K562 (cell line): Measurements from ENCODE around the gene PRDX2. TPM values are rescaled to one million over a fixed set of nuclear protein-coding genes. Genes with fewer than 3 reads are reported as not detected.

Experiments
- ATAC-seq: fragments of 200-7000 bp; cut with Tn5 transposase; 3 replicates; pipeline ENCODE4 v1.9.1; 2020; ENCODE audit warnings: moderate library complexity
- BruUV-seq: library from RNA; stranded (reverse); fragments of 400-500 nt; replicated peaks from 2 replicates; lab custom pipeline; 2021; lab: Mats Ljungman, UMichigan
- CTCF ChIA-PET: fragments of 300-600 bp; formaldehyde crosslinking; extraction: SDS; loops from one replicate; lab custom pipeline; 2021; ENCODE audit warnings: low intra/inter-chr PET ratio; lab: Yijun Ruan, JAX
- POLR2A ChIA-PET: fragments of 300-600, 350-650 bp; sonication (Branson Sonifier 250); formaldehyde crosslinking; extraction: SDS; loops from one replicate; lab custom pipeline; 2021; ENCODE audit warnings: antibody characterized with exemption, inconsistent platforms; lab: Yijun Ruan, JAX
- DNase-seq, 4 experiments: peaks; one replicate each; pipeline versions ENCODE4 v3.0.0 to v3.0.0-alpha.2; 2011 to 2018; ENCODE audit warnings: low spot score in 3 of 4, mixed read lengths in 3 of 4; ENCODE audit errors: extremely low read depth in 1 of 4
- FAIRE-seq: peaks from 2 replicates; lab custom pipeline; 2011; peaks lifted over from hg19 to GRCh38; lab: Jason Lieb, UNC
- H2AFZ ChIP-seq: 2 replicates; pipeline ENCODE4 v1.6.0; 2011; ENCODE audit warnings: low read depth, low read length, control low read depth, inconsistent platforms
- H3K27ac ChIP-seq: fragments of 200-600 bp; 3 replicates; pipeline ENCODE4 v1.8.0; 2011; ENCODE audit warnings: low read depth, mild to moderate bottlenecking, control low read depth, inconsistent platforms, low read length, moderate library complexity, mixed read lengths; ENCODE audit errors: extremely low read depth
- H3K27me3 ChIP-seq, 2 experiments: fragments of 300-600 bp in 1 of 2; 2 replicates in 1 of 2; 3 replicates in 1 of 2; pipeline versions ENCODE4 v1.6.0 to v1.8.0; 2011; ENCODE audit warnings: inconsistent platforms in 2 of 2, low read length in 2 of 2, mild to moderate bottlenecking in 1 of 2, mixed read lengths in 1 of 2, moderate library complexity in 1 of 2; ENCODE audit not compliant: control insufficient read depth in 2 of 2, insufficient read depth in 2 of 2
- H3K36me3 ChIP-seq: fragments of 300-600 bp; 3 replicates; pipeline ENCODE4 v1.8.0; 2011; ENCODE audit warnings: mild to moderate bottlenecking, low read length, inconsistent platforms; ENCODE audit not compliant: control insufficient read depth, insufficient read depth
- H3K4me1 ChIP-seq, 2 experiments: fragments of 200-600 bp in 1 of 2; replicated peaks in 1 of 2; 2 replicates in 1 of 2; 3 replicates in 1 of 2; pipeline versions ENCODE4 v1.5.1 to v1.8.0; 2011; ENCODE audit warnings: inconsistent platforms in 2 of 2, low read length in 2 of 2, mild to moderate bottlenecking in 1 of 2, mixed read lengths in 1 of 2, moderate library complexity in 1 of 2; ENCODE audit not compliant: control insufficient read depth in 2 of 2, insufficient read depth in 2 of 2
- H3K4me2 ChIP-seq: 2 replicates; pipeline ENCODE4 v1.6.1; 2011; ENCODE audit warnings: low read length, control low read depth, inconsistent platforms, mixed read lengths; ENCODE audit not compliant: insufficient read depth
- H3K4me3 ChIP-seq: fragments of 200-600 bp; sonication (generic), shearing (Covaris generic); 2 replicates; pipeline ENCODE4 v1.5.1; 2016; ENCODE audit warnings: control low read depth, inconsistent platforms
- H3K79me2 ChIP-seq: fragments of 200-600 bp; 3 replicates; pipeline ENCODE4 v1.8.0; 2011; ENCODE audit warnings: low read length, inconsistent platforms; ENCODE audit not compliant: control insufficient read depth, insufficient read depth
- H3K9ac ChIP-seq, 2 experiments: 2 replicates each; pipeline versions ENCODE4 v1.6.0 to v1.6.1; 2011; ENCODE audit warnings: low read depth in 2 of 2, low read length in 2 of 2, control low read depth in 1 of 2, inconsistent platforms in 1 of 2, mild to moderate bottlenecking in 1 of 2, mixed read lengths in 1 of 2; ENCODE audit not compliant: insufficient read depth in 1 of 2
- H3K9me1 ChIP-seq: one replicate; pipeline ENCODE4 v1.6.0; 2011; ENCODE audit warnings: inconsistent platforms, mild to moderate bottlenecking, low read length, moderate library complexity; ENCODE audit not compliant: control insufficient read depth, insufficient read depth
- H3K9me3 ChIP-seq: replicated peaks from 2 replicates; pipeline ENCODE4 v1.5.1; 2011; ENCODE audit warnings: low read depth, low read length, inconsistent platforms; ENCODE audit not compliant: control insufficient read depth, insufficient read depth
- H4K20me1 ChIP-seq: replicated peaks from 2 replicates; pipeline ENCODE4 v1.6.1; 2011; ENCODE audit warnings: low read length, inconsistent platforms, mixed read lengths; ENCODE audit not compliant: control insufficient read depth, insufficient read depth
- BRF2 ChIP-seq: IDR thresholded peaks from 3 replicates; pipeline ENCODE4 v1.6.1; 2011; ENCODE audit warnings: borderline replicate concordance, mild to moderate bottlenecking; ENCODE audit not compliant: insufficient read length, insufficient read depth
- CHD4 ChIP-seq: fragments of 200-600 bp; sonication (generic); IDR thresholded peaks from 3 replicates; pipeline ENCODE4 v1.6.1; 2012; ENCODE audit warnings: low read depth, mild to moderate bottlenecking, mixed read lengths, low read length, inconsistent platforms; ENCODE audit not compliant: insufficient read depth, insufficient replicate concordance, poor library complexity, severe bottlenecking
- COPS2 ChIP-seq: fragments of 450-650 bp; conservative IDR thresholded peaks from 2 replicates; pipeline ENCODE4 v1.6.1; 2016; ENCODE audit warnings: mild to moderate bottlenecking, moderate library complexity
- EHMT2 ChIP-seq: fragments of 450-650 bp; IDR thresholded peaks from 2 replicates; pipeline ENCODE4 v1.6.1; 2018; ENCODE audit warnings: antibody characterized with exemption
- IRF2 ChIP-seq: sonication (generic); formaldehyde crosslinking; IDR thresholded peaks from 2 replicates; pipeline ENCODE4 v1.8.1; 2022; ENCODE audit warnings: mild to moderate bottlenecking, missing genetic modification reagents
- KDM2B ChIP-seq: fragments of 250-450 bp; sonication (Bioruptor Pico); IDR thresholded peaks from 2 replicates; pipeline ENCODE4 v1.8.0; 2021; ENCODE audit warnings: mild to moderate bottlenecking, moderate library complexity
- KDM4B ChIP-seq, 2 experiments: fragments of 450-650 bp in 1 of 2; sonication (generic) in 1 of 2; IDR thresholded peaks; 2 replicates each; pipeline ENCODE4 v1.6.1; 2016 to 2017; ENCODE audit warnings: borderline replicate concordance in 2 of 2, antibody characterized with exemption in 1 of 2, low read depth in 1 of 2, mild to moderate bottlenecking in 1 of 2
- KLF13 ChIP-seq: fragments of 450-650 bp; IDR thresholded peaks from 2 replicates; pipeline ENCODE4 v1.6.1; 2016; ENCODE audit warnings: missing genetic modification characterization, low read depth, mild to moderate bottlenecking, missing compliant biosample characterization, moderate library complexity, borderline replicate concordance
- MAFF ChIP-seq: IDR thresholded peaks from 2 replicates; pipeline ENCODE4 v1.6.1; 2012; ENCODE audit warnings: low read length, improper control_type of control experiment
- MBD1 ChIP-seq: fragments of 250-450 bp; sonication (Bioruptor Pico); IDR thresholded peaks from 2 replicates; pipeline ENCODE4 v1.8.0; 2022; ENCODE audit warnings: inconsistent platforms
- POLR3G ChIP-seq: IDR thresholded peaks from 2 replicates; pipeline ENCODE4 v1.6.1; 2011; ENCODE audit not compliant: insufficient read length, insufficient replicate concordance; ENCODE audit errors: extremely low read depth
- RCOR1 ChIP-seq, 2 experiments: IDR thresholded peaks; 2 replicates each; pipeline ENCODE4 v1.6.1; 2012; ENCODE audit warnings: low read depth in 2 of 2, low read length in 2 of 2, borderline replicate concordance in 1 of 2, improper control_type of control experiment in 1 of 2
- TAF7 ChIP-seq: fragments of 450-650 bp; IDR thresholded peaks from 2 replicates; pipeline ENCODE4 v1.6.1; 2016; ENCODE audit warnings: missing genetic modification characterization, missing compliant biosample characterization
- XRCC3 ChIP-seq: fragments of 450-650 bp; IDR thresholded peaks from 2 replicates; pipeline ENCODE4 v1.6.1; 2017; ENCODE audit warnings: mild to moderate bottlenecking, moderate library complexity
- ZNF197 ChIP-seq: fragments of 200-800 bp; sonication (Bioruptor generic); IDR thresholded peaks from 2 replicates; pipeline ENCODE4 v1.6.1; 2016; ENCODE audit warnings: low read depth, missing genetic modification characterization, missing compliant biosample characterization
- WGBS: fragments of 100-300 bp; shearing (Covaris generic); methylation state at CpG from one replicate; pipeline ENCODE4 v1.1.6; 2016; ENCODE audit warnings: low coverage, mixed read lengths; ENCODE audit not compliant: insufficient coverage; ENCODE audit errors: missing lambda C conversion rate; 5-methylcytosine and 5-hydroxymethylcytosine counted together
- in situ Hi-C: fragments of 300-500 bp; cut with MboI; formaldehyde crosslinking; loops from 4 replicates; pipeline ENCODE4 v1.15.0; 2018; ENCODE audit warnings: inconsistent platforms, mixed read lengths
- intact Hi-C: fragments of 100-400 bp; cut with micrococcal nuclease; formaldehyde crosslinking; loops from 2 replicates; pipeline ENCODE4 v1.14.2; 2022
- polyA plus RNA-seq, 8 experiments: library from polyadenylated mRNA; depleted of rRNA in 4 of 8; stranded (reverse) in 5 of 8; unstranded in 3 of 8; fragments of >200 nt; fragmentation: Nextera tagmentation in 2 of 8; fragmentation: Illumina TruSeq in 1 of 8; extraction: Ambion mirVana in 2 of 8; extraction: Trizol in 1 of 8; gene quantifications; 2 replicates each; pipeline versions ENCODE4 v1.2.1 to v1.2.3, GENCODE V29; 2011 to 2014; ENCODE audit warnings: inconsistent platforms in 1 of 8, missing spikeins in 1 of 8
- total RNA-seq, 7 experiments: library from RNA; depleted of rRNA in 6 of 7; stranded (reverse); fragments of >200 nt in 6 of 7; fragmentation: Illumina TruSeq in 2 of 7; extraction: Trizol in 2 of 7; gene quantifications; 2 replicates each; pipeline versions ENCODE4 v1.2.1 to v1.2.3, GENCODE V29; 2011 to 2021; ENCODE audit warnings: low replicate concordance in 1 of 7

Gene PRDX2
- total and polyA plus RNA-seq, 9 of the 15 experiments (the other 6 are each of a cell fraction or from before 2014, with no cell fraction given): 206 to 1,183 (median 415) TPM

GRCh38 chr19:12784394-12784870 lies 17.2 kb downstream of the PRDX2 start:
- DNase-seq (peak; percentile 62 to 91 (median 76)), FAIRE-seq (peak; percentile 98), ATAC-seq (peak; percentile 70)
- in situ Hi-C loops: no loop called here
- peaks cover 4% of the 10 kb centered on the region; the same call in 1 of the 3 replicates for H3K79me2 ChIP-seq
- H2AFZ ChIP-seq: peak overlapping the region; percentile 82
- peak overlapping the region; percentile 73 to 74 for H3K9ac ChIP-seq
- no peaks in the 10 kb centered on the region for H3K9me3 ChIP-seq
- intact Hi-C loops: no loop called here
- no TSS peak for BruUV-seq
- POLR2A ChIA-PET: no interaction called here
- no peaks in the 10 kb centered on the region for H4K20me1 ChIP-seq
- H3K4me2 ChIP-seq: peak overlapping the region; percentile 95
- peak overlapping the region; percentile 97 for H3K27ac ChIP-seq
- H3K27me3 ChIP-seq: no peaks in the 10 kb centered on the region
- H3K4me3 ChIP-seq: no peak overlapping the region; the same call in 1 of the 2 replicates
- 5% methylated on average over 10 of the region's 10 CpGs for WGBS
- H3K9me1 ChIP-seq: no peaks in the 10 kb centered on the region
- H3K36me3 ChIP-seq: no peaks in the 10 kb centered on the region
- H3K4me1 ChIP-seq: peaks cover 69 to 71% of the 10 kb centered on the region in 2 experiments
- CTCF ChIA-PET: interaction anchor here (0.6 kb wide), 1 partner anchor 177 kb away, joined by 4 read pairs; no protein-coding TSS in a partner anchor
- TF ChIP-seq MBD1 (no peak), POLR3G (no peak), COPS2 (no peak), KLF13 (tag) (no peak), XRCC3 (no peak), MAFF (peak; percentile 14; the same call in 1 of the 2 replicates), BRF2 (no peak), IRF2 (CRISPR knock-in tag) (no peak), TAF7 (tag) (no peak), KDM4B (IDR thresholded peaks at IDR 0.05; ENCODE audit: borderline replicate concordance in 2 of 2, low read depth in 1 of 2) (no peak), RCOR1 (IDR thresholded peaks at IDR 0.05; ENCODE audit: borderline replicate concordance in 1 of 2, low read depth in 2 of 2, low read length in 2 of 2) (peak in 1 of 2 experiments; percentile 80; a peak in 2 of 4 replicates), ZNF197 (CRISPR knock-in tag) (no peak), EHMT2 (peak; percentile 75; the same call in 1 of the 2 replicates), KDM2B (CRISPR knock-in tag) (no peak), CHD4 (no peak)
